DMS79 treated with DMSO at 0.1 percent for 48 hours (cell line): ENCODE data around the gene ARL11.
"Not testable (repeated sequence)": the region's sequence is repeated elsewhere in the genome, so short reads cannot be mapped to it uniquely, and the experiment has no call there.

ENCODE experiments used
- DNase-seq: peaks from one replicate; lab custom pipeline; 2025; lab: John Stamatoyannopoulos, UW

ARL11 gene

DNA sequence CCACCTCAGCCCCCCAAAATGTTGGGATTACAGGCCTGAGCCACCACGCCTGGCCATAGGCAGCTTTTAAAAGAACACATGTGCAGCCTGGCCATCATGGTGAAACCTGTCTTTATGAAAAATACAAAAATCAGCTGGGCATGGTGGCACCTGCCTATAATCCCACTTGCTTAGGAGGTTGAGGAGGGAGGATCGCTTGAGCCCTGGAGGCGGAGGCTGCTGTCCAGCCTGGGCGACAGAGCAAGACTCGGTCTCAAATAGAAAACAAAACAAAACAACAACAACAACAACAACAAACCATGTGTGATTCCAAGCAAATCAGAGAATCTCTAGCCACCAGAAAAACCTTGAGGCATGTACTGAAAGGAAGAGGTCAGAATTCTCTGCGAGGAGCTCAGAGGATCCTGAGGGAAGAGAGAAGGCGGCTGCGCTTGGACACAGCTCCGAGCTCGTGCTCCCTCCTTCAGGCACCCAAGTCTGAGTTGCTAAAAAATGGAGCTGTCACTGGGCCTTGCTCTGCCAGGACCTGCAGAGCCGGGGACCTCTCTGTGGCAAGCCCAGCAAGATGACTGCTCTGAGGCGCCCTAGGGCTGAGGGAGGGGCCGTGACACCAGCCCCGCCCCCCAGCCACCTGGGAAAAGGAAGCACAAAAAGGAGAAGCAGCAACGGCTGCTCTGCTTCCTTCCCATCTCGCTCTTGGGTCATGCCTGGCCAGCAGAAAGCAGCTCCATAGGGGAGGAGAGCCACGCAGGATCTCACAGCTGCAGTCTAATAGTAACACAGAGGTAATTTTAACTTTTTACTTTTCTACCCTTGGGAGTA lies at the start of gene ARL11:
Gene ARL11 (plus strand): TSS at position 677 of the 822 bp plus-strand sequence. CDS start 1,941 bp downstream, outside the sequence.
- DNase-seq: no peak

- no peak for DNase-seq
Observed at GRCh38 chr13:49579501-49579900, 48.8 kb upstream of the ARL11 start.

GRCh38 chr13:49580980-49581680 lies 47.2 kb upstream of the ARL11 start:
- no peak for DNase-seq

- DNase-seq: peak; percentile 9
Observed at GRCh38 chr13:49584771-49585182, 43.5 kb upstream of the ARL11 start.

- peak; percentile 58 for DNase-seq
Observed at GRCh38 chr13:49585220-49586157, 42.8 kb upstream of the ARL11 start, which contains the start of gene RCBTB1. Gene RCBTB1 (minus strand): TSS chr13:49585558. CDS start chr13:49567279, 18,279 bp downstream.

DNA sequence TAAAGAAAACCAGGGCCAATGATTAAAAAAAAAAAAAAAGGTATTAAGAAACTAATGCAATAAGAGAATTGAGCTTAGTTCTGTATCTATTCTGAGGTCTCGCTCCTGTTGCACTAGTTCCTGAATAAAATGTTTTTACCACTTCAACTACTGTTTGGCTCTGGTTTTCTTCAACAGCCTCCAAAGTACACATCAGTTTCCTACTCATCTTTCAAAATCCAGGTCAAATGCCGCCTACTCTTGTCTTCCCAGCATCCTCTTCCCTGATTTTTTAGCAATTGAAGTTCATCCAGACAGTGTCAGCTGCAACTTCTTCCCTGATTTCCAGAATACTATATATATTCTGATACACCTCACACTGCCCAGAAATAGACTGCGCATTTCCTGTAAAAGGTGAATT lies 41.6 kb upstream of the ARL11 start:
- DNase-seq: no peak

DNA sequence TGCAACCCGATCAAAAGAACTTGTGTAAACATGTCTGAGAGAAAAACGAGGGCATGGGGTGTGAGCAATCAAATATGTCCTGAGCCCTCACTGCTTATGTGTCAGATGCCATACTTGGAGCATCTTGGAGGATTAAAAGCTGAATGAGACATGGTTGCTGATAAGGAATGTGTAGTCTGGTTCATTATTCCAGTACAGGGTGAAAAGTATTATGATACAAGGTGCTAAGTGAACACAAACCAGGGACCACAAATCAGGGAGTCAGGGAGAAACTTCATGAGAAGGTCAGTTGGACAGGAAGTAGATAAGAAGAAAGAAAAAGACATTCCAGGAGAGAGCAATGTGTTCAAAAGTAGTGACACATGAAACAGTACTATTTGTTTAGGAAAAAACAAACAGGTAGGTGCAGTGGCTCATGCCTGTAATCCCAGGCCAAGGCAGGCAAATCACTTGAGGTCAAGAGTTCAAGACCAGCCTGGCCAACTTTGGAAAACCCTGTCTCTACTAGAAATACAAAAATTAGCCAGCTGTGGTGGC lies 40.9 kb upstream of the ARL11 start:
- DNase-seq: no peak

GRCh38 chr13:49590714-49591113 lies 37.6 kb upstream of the ARL11 start:
- DNase-seq: not testable (repeated sequence)

DNA sequence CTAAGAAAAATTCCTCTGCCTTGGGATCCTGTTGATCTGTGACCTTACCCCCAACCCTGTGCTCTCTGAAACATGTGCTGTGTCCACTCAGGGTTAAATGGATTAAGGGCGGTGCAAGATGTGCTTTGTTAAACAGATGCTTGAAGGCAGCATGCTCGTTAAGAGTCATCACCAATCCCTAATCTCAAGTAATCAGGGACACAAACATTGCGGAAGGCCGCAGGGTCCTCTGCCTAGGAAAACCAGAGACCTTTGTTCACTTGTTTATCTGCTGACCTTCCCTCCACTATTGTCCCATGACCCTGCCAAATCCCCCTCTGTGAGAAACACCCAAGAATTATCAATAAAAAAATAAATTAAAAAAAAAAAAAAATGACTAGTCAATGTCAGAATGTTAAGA lies 34.4 kb upstream of the ARL11 start:
- not testable (repeated sequence) for DNase-seq

DNA sequence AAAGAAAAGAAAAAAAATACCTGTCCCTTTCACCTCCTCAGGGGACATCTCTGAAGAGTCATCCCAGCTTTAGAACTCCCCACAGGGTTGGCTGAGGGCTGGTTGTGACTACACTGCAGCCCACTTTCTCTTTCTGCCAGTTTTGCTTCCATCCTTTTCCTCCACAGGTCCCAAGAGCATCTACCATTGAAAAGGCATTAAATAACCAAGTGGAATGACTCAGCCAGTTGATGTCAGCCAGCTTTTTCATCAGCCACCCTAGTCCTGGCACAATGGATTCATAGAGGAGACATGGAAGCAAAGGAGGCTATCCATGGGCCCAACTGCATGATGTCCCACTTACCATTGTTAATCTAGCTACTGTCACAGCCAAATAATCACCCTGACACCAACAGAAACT lies 33.7 kb upstream of the ARL11 start:
- no peak for DNase-seq

DNA sequence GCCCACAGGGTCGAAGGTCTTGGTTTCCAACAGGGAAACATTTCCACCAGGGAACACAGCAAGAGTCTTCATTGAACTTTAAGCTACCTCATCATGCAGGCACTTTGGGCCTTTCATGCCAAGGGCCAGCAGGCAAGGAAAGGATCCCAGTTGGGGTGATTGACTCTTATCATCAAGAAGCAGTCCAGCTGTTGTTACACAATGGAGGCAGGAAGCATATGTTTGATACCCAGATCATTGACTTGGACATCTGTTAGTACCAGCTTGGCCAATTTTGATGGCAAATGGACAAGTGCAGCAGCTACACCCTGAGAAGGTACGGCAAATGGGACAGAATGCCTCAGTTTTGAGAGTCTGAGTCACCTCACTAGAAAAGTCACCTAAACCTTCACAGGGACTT lies 32.1 kb upstream of the ARL11 start:
- no peak for DNase-seq

DNA sequence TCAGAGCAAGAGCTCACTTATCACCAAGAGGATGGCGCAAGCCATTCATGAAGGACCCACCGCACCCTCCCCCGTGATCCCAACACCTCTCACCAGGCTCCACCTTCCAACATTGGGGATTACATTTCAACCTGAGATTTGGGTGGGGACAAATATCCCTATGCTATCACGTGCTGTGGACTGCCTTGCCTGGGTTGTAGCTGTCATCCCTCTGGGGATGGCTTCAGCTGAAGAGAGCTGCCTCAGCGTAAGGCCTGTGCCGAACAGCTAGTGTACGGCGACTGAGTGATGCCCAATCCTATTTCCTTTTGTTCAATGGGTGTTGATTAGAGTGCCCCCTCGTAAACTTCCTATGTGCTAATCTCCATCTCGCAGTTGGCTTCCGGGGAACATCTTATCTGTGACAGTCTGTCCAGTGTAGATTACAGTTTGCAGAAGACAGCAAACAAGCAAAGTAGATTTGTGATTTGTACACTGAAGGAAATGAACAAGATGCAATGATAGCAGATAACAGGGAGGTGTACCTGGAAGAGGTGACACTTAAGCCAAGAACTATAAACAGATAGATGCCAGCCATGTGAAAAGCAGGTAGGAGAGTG lies 31.2 kb upstream of the ARL11 start:
- no peak for DNase-seq

DNA sequence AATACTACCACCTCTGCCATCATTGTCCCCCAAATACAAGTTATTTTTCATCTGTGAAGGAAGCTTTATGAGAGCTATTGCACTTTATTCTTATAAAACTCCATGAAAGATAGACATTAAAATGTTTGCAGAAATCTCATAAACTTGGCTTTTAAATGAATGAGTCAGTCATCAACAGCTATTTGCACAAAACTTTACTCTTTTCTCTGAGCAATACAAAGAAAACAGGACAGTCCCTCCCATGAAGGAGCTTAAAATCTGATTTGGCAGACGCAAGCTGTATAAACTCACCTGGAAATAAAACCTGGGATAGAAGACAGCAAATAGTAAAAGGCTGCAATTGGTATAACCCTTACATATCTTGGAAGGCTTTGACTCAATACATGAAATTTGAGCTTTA lies 26.3 kb upstream of the ARL11 start:
- no peak for DNase-seq

- not testable (repeated sequence) for DNase-seq
Observed at GRCh38 chr13:49602615-49603014, 25.7 kb upstream of the ARL11 start.

DNA sequence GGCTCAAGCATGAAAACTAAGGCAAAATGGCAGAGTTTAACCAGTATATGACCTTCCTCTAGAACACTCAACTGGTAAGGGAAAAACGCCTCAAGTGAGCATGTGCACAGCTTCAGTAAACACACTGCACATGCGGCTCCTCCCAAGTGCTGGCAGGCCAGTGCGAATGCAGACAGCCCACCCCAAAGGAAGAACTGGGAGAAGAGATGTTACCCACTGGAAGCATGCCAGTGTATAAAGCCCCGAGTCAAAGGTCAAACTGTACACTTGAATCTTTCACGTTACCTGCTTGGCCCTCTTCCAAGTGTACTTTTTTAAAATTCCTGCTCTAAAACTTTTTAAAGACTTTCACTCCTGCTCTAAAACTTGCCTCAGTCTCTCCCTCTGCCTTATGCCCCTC lies 23.7 kb upstream of the ARL11 start:
- DNase-seq: no peak

DNA sequence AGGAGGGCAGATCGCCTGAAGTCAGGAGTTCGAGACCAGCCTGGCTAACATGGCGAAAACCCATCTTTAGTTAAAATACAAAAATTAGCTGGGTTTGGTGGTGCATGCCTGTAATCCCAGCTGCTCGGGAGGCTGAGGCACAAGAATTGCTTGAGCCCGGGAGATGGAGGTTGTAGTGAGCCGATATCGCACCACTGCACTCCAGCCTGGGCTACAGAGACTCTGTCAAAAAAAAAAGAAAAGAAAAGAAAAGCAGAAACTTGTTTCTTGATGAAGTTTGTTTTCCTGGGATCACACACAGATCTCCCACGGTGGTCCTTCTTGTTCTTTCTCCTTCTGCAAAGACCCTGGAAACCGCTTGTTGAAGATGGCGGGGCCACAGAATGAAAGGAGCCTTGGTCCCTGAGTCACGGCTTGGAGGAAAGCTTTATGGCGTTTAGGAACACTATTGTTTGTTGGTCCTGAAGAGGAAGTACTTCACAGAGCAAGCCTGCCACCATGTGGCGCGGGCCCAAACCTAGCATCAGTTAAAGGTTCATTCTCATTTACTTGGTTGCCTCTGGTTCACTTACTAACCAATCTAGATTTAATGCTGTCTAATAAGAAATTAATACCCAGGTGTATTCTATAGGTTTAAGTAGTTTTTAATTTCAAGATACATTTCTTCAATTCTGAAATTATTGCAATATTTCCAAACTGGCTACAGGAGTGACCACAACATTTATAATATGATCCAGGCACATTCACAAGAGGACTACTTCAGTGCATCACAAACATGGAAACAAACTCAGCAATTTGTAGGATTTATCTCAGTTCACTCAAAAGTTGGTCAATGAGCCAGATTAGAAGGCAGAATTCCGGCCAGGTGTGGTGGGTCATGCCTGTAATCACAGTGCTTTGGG lies 21.3 kb upstream of the ARL11 start:
- peak; percentile 85 for DNase-seq

GRCh38 chr13:49607761-49608160 lies 20.5 kb upstream of the ARL11 start:
- no peak for DNase-seq

DNA sequence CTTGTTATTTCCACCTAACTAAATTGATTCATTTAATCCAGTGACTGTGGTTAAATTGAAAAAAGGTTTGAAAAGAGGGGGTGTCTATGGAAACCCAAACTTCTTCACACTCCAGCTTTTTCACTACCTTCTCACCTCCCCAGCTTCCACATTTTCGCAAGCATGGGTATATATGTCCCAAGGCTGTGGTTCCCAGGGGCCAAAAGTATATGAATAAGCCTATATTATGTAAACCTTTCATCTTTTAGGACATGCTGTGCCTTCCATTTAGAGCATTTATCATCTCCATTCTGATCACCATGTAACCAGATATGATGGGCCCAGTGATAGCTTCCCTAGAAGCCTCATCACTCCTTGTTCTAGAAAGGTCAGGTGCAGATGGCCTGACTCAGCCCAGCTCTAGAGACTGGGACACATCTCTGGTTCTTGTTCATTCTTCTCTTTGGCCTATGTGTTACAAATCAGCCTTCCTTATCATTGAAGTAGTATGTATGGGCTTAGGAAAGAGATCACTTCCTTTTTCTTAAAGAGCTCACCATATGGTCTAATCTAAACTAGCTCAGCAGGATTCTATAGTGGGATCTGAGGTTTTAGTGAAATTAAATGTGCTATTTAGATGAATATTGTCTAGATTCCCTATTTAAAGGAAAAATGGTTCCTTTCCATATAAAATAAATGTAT lies 19.5 kb upstream of the ARL11 start:
- no peak for DNase-seq

DNA sequence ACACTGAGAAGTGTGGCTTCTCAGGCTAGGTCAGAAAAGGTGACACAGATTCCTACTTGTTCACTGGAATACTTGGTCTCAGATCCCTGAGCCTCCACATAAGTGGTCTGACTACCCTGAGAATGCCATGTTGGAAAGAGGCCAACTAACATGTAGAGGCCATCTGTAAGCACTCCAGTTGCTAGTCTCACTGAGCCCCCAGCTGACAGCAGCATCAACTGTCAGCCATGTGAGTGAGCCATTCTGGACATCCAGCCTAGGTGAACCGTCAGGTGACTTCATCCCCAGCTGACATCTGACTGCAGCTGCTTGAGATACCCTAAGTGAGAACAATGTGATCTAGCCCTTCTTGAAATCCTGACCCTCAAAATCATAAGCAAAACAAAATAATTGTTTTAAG lies 18.1 kb upstream of the ARL11 start:
- DNase-seq: peak; percentile 82

- not testable (repeated sequence) for DNase-seq
Observed at GRCh38 chr13:49612042-49612441, 16.3 kb upstream of the ARL11 start.
